ENCODE measurements around the gene DIPK1B. TPM values are rescaled to one million over a fixed set of nuclear protein-coding genes. Genes with fewer than 3 reads are reported as not detected.
"Not testable (repeated sequence)": the region's sequence is repeated elsewhere in the genome, so short reads cannot be mapped to it uniquely, and the experiment has no call there.

The DIPK1B gene
- total RNA-seq, 2 experiments from 2014 or later: not detected

GRCh38 chr9:136755302-136756133 lies 43.1 kb downstream of the DIPK1B start:
- CTCF ChIA-PET: interaction anchor here (1.3 kb wide), 1 partner anchor 28 kb away, joined by 8 read pairs; no protein-coding TSS in a partner anchor
- H3K4me3 Mint-ChIP-seq; DNase-seq; H3K27me3 Mint-ChIP-seq; H3K36me3 Mint-ChIP-seq (ENCODE audit: low read depth); POLR2A ChIA-PET; H3K4me1 Mint-ChIP-seq; H3K27ac Mint-ChIP-seq: not testable (repeated sequence)
- H3K9me3 Mint-ChIP-seq: peaks cover 23% of the 10 kb centered on the region

DNA sequence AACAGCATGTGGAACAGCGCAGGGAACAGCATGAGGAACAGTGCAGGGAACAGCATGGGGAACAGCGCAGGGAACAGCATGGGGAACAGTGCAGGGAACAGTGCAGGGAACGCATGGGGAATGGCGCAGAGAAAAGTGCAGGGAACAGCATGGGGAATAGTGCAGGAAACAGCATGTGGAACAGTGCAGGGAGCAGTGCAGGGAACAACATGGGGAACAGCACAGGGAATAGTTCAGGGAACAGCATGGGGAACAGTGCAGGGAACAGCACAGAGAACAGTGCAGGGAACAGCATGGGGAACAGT lies 43.7 kb downstream of the DIPK1B start:
- Mint-ChIP-seq H3K27me3 (peaks cover 3% of the 10 kb centered on the region), H3K9me3 (peaks cover 23% of the 10 kb centered on the region), H3K4me1 (no peaks in the 10 kb centered on the region), H3K4me3 (no peak overlapping the region), H3K36me3 (ENCODE audit: low read depth) (peaks cover 5% of the 10 kb centered on the region), H3K27ac (no peak overlapping the region)
- no peak for DNase-seq
- POLR2A ChIA-PET: no interaction called here
- CTCF ChIA-PET: no interaction called here

DNA sequence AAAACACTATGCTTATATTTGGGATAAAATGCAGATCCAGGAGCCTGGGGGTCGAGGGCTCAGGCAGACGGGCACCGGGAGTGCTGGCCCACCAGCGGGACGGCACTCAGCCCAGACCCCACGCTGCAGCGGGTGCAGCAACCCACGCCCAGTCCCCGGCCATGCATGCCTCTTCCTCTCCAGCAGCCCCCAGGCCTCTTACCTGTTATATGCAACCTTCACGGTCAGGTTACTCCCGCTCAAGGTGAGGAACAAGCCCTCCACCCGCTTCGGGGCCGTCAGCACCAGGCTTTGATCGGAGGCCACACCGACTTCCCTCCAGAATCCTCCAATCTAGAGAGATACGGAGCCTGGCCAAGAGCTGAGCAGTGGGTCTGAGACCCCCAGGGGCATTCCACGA lies 44.5 kb downstream of the DIPK1B start:
- no peak overlapping the region for H3K4me3 Mint-ChIP-seq
- H3K9me3 Mint-ChIP-seq: peaks cover 18% of the 10 kb centered on the region
- H3K27me3 Mint-ChIP-seq: no peaks in the 10 kb centered on the region
- H3K27ac Mint-ChIP-seq: no peak overlapping the region
- no peak for DNase-seq
- peaks cover 3% of the 10 kb centered on the region for H3K36me3 Mint-ChIP-seq (ENCODE audit: low read depth)
- POLR2A ChIA-PET: no interaction called here
- CTCF ChIA-PET: no interaction called here
- no peaks in the 10 kb centered on the region for H3K4me1 Mint-ChIP-seq

DNA sequence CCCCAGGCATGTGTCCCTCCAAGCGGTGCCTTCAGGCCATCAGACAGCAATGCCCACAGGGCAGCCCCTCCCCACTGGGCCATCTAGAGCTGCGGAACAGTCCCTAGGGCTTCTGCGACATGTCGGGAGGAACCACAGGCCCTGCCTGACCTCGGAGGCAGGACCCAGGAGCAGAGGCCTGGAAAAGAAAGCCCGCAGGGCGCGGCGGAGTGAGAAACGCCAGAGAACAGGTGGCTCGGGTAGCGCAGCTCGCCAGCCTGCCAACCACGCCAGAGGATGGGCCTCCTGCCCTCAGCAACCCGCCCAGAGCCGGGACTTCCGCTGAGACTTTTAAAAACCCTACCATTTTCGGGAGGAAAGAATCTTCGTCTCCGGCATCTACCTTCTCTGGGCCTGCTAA lies 45.0 kb downstream of the DIPK1B start:
- DNase-seq: no peak
- H3K4me1 Mint-ChIP-seq: no peaks in the 10 kb centered on the region
- ChIA-PET POLR2A (no interaction called here), CTCF (interaction anchor here (1.1 to 1.3 kb wide), 4 partner anchors 14 to 49 kb away, joined by 3 to 4 read pairs (median 4); partner anchors contain the start of gene LCN10)
- no peak overlapping the region for H3K27ac Mint-ChIP-seq
- no peak overlapping the region for H3K4me3 Mint-ChIP-seq
- peaks cover 2% of the 10 kb centered on the region for H3K36me3 Mint-ChIP-seq (ENCODE audit: low read depth)
- H3K9me3 Mint-ChIP-seq: peaks cover 13% of the 10 kb centered on the region
- H3K27me3 Mint-ChIP-seq: no peaks in the 10 kb centered on the region

DNA sequence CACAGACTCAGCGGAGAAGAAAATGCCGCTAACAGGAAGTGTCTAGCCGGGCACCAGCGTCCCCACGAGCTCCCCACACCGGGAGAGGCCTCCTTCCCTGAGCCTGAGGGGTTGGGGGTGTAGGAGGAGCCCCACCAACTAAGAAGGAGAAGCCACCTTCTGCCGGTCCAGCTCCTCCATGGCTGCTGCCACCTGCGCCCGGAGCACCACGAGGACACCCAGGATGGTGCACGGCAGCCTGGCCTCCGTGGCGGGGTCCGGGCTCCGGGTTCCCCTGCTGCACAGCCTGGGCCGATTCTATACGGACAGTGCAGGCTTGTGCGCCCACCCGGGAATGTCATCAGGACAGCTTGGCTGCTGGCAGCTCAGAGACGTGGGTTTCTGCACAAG lies 45.4 kb downstream of the DIPK1B start:
- Mint-ChIP-seq H3K36me3 (ENCODE audit: low read depth) (no peaks in the 10 kb centered on the region), H3K27ac (no peak overlapping the region), H3K27me3 (no peaks in the 10 kb centered on the region), H3K4me3 (no peak overlapping the region), H3K9me3 (peaks cover 11% of the 10 kb centered on the region), H3K4me1 (no peaks in the 10 kb centered on the region)
- DNase-seq: no peak
- ChIA-PET CTCF (interaction anchor here (0.8 to 1.3 kb wide), 7 partner anchors 8 to 49 kb away, joined by 3 to 4 read pairs (median 3); partner anchors contain the start of gene LCN10), POLR2A (no interaction called here)

GRCh38 chr9:136759001-136759400 lies 46.6 kb downstream of the DIPK1B start:
- no peak for DNase-seq
- POLR2A ChIA-PET: no interaction called here
- H3K9me3 Mint-ChIP-seq: peaks cover 11% of the 10 kb centered on the region
- H3K4me1 Mint-ChIP-seq: no peaks in the 10 kb centered on the region
- H3K36me3 Mint-ChIP-seq (ENCODE audit: low read depth): no peaks in the 10 kb centered on the region
- H3K4me3 Mint-ChIP-seq: no peak overlapping the region
- CTCF ChIA-PET: interaction anchor here (1.1 to 1.2 kb wide), 2 partner anchors 9 to 29 kb away, joined by 3 read pairs; no protein-coding TSS in a partner anchor
- H3K27ac Mint-ChIP-seq: no peak overlapping the region
- no peaks in the 10 kb centered on the region for H3K27me3 Mint-ChIP-seq

DNA sequence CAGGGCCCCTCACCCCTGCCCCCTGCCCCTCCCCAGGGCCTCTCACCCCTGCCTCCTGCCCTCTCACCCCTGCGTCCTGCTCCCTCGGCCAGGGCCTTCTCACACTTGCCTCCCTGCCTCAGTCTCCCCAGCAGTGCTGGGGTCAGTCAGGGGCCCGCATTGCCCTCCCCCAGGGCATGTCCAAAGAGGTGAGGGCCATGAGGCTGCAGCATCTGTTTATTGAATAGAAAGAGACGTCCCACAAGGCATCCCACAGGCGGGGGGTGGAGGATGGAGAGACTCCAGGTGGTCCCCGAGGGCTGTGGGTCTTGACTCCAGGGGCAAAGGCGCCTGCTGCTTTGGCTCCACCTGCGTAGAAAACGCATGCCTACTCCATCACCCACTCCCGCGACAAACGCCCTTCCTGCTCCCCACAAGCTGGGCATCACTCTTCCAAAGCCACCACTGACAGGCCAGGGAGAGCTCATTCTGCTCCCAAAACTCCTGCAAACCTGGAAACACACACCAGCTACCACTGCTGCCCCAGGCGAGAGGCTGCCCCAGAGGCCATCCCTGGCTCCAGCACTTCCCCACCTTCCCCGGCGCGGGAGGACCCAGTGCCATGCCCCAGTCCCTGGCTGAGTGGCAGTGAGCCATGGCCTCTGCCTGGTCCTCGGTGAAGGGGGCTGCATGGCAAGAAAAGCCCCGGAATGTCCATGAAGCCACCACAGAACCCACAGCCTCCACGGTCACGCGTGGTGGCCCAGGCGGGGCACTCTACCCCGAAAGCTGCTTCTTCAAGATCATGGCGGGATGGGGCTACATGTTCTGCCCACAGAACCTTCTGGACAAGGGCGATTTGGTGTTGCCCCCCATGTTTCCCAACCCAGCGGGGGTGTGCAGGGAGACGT lies 47.3 kb downstream of the DIPK1B start:
- no peak overlapping the region for H3K27ac Mint-ChIP-seq
- DNase-seq: no peak
- H3K27me3 Mint-ChIP-seq: no peaks in the 10 kb centered on the region
- H3K4me3 Mint-ChIP-seq: no peak overlapping the region
- peaks cover 11% of the 10 kb centered on the region for H3K9me3 Mint-ChIP-seq
- no peaks in the 10 kb centered on the region for H3K4me1 Mint-ChIP-seq
- no peaks in the 10 kb centered on the region for H3K36me3 Mint-ChIP-seq (ENCODE audit: low read depth)
- ChIA-PET CTCF (no interaction called here), POLR2A (no interaction called here)

DNA sequence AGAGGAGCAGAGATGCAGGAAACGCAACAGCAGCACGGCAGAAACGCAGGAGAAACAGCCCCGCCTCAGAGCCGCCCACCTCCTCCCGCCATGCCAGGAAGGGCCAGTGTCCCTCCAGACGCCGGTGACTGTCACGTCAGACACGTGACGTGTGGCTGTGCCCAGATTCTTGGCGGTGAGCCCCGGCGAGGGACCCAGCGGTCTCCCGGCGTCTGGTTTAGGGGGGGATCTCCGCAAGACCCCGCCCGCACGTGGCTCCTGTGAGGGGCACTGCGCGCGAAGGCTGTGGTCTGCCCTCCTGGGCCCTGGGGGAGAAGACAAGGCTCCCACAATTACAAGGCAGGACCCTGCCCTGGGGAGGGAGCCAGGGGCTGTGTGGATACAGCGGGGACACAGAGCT lies 48.1 kb downstream of the DIPK1B start:
- POLR2A ChIA-PET: no interaction called here
- H3K9me3 Mint-ChIP-seq: peaks cover 9% of the 10 kb centered on the region
- no peaks in the 10 kb centered on the region for H3K27me3 Mint-ChIP-seq
- no peak for DNase-seq
- no peak overlapping the region for H3K27ac Mint-ChIP-seq
- no peaks in the 10 kb centered on the region for H3K4me1 Mint-ChIP-seq
- CTCF ChIA-PET: no interaction called here
- no peak overlapping the region for H3K4me3 Mint-ChIP-seq
- no peaks in the 10 kb centered on the region for H3K36me3 Mint-ChIP-seq (ENCODE audit: low read depth)

DNA sequence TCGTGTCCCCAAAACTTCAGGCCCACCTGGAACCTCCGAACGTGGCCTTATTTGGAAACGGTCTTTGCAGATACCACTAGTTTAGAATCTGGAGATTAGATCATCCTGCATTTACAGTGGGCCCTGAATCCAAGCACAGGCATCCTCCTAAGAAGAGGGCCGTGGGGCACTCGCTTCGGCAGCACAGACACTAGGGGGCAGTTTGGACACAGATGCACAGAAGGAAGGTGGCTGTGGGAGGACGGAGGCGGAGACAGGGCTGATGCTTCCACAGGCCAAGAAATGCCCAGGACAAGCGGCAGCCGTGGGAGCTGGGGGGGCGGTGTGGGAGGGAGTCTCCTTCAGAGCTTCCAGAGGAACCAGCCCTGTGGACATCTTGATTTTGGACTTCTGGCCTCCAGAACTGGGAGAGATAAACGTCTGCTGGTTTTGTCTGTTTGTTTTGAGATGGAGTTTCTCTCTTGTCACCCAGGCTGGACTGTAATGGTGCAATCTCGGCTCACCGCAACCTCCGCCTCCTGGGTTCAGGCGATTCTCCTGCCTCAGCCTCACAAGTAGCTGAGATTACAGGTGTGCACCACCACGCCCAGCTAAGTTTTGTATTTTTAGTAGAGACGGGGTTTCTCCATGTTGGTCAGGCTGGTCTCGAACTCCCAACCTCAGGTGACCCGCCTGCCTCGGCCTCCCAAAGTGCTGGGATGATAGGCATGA lies 48.6 kb downstream of the DIPK1B start:
- CTCF ChIA-PET: interaction anchor here (0.6 to 1.4 kb wide), 2 partner anchors 17 to 26 kb away, joined by 3 to 4 read pairs; no protein-coding TSS in a partner anchor
- H3K4me3 Mint-ChIP-seq; POLR2A ChIA-PET; H3K9me3 Mint-ChIP-seq; H3K27ac Mint-ChIP-seq; H3K36me3 Mint-ChIP-seq (ENCODE audit: low read depth); H3K4me1 Mint-ChIP-seq; H3K27me3 Mint-ChIP-seq: not testable (repeated sequence)
- peak; percentile 29 for DNase-seq

DNA sequence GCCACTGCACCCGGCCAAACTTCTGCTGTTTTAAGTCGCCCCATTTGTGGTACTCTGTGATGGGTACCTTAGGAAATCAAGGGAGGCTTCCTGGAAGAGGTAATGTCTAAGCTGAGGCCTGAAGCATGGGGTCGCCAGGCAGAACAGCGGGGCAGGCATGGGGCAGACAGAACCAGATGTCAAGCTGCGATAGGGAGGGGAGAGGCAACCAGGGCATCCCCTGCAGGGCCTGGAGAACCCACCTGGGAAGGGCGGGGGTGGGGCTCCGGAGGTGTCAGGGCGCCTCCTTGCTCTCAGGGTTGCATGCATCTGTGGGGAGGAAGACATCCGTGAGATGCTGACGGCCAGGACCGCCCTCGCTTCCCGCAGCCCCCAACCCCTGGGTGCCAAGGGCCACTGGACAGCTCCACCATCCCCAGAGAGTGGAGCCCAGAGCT lies 49.2 kb downstream of the DIPK1B start:
- no peaks in the 10 kb centered on the region for H3K36me3 Mint-ChIP-seq (ENCODE audit: low read depth)
- ChIA-PET POLR2A (no interaction called here), CTCF (interaction anchor here (0.6 to 1.4 kb wide), 2 partner anchors 17 to 25 kb away, joined by 3 to 4 read pairs; no protein-coding TSS in a partner anchor)
- H3K4me3 Mint-ChIP-seq: no peak overlapping the region
- H3K27me3 Mint-ChIP-seq: no peaks in the 10 kb centered on the region
- DNase-seq: no peak
- no peak overlapping the region for H3K27ac Mint-ChIP-seq
- H3K9me3 Mint-ChIP-seq: no peaks in the 10 kb centered on the region
- H3K4me1 Mint-ChIP-seq: peaks cover 2% of the 10 kb centered on the region

GRCh38 chr9:136762221-136762691 lies 49.9 kb downstream of the DIPK1B start:
- DNase-seq: no peak
- no peaks in the 10 kb centered on the region for H3K27me3 Mint-ChIP-seq
- H3K9me3 Mint-ChIP-seq: no peaks in the 10 kb centered on the region
- H3K36me3 Mint-ChIP-seq (ENCODE audit: low read depth): no peaks in the 10 kb centered on the region
- ChIA-PET POLR2A (no interaction called here), CTCF (interaction anchor here (1.4 kb wide), 1 partner anchor 16 kb away, joined by 4 read pairs; no protein-coding TSS in a partner anchor)
- no peak overlapping the region for H3K27ac Mint-ChIP-seq
- H3K4me3 Mint-ChIP-seq: no peak overlapping the region
- H3K4me1 Mint-ChIP-seq: peaks cover 5% of the 10 kb centered on the region

- no peak overlapping the region for H3K27ac Mint-ChIP-seq
- CTCF ChIA-PET: interaction anchor here (1.4 kb wide), 1 partner anchor 15 kb away, joined by 4 read pairs; no protein-coding TSS in a partner anchor
- H3K27me3 Mint-ChIP-seq: peaks cover 6% of the 10 kb centered on the region
- H3K4me3 Mint-ChIP-seq: no peak overlapping the region
- H3K4me1 Mint-ChIP-seq: peaks cover 5% of the 10 kb centered on the region
- DNase-seq: peak; percentile 43
- no peaks in the 10 kb centered on the region for H3K9me3 Mint-ChIP-seq
- POLR2A ChIA-PET: no interaction called here
- no peaks in the 10 kb centered on the region for H3K36me3 Mint-ChIP-seq (ENCODE audit: low read depth)
Observed at GRCh38 chr9:136762915-136763648, 50.7 kb downstream of the DIPK1B start.

Data from activated CD4-positive, alpha-beta T cell treated with anti-CD3 and anti-CD28 coated beads, Interleukin-2, amount 10 ng/mL, durations not matched to agents 7 days and 5 days (primary cell).